ENCODE data around the gene ADAMTS7.
A peak's percentile ranks its signal among the peaks of the same experiment; 100 is the strongest.
"Not testable (repeated sequence)": the region's sequence is repeated elsewhere in the genome, so short reads cannot be mapped to it uniquely, and the experiment has no call there.

Gene ADAMTS7

GRCh38 chr15:78788016-78788660 lies 23.1 kb downstream of the ADAMTS7 start:
- peak overlapping the region; percentile 85 for H3K27ac ChIP-seq
- H3K27me3 ChIP-seq = peaks cover 7% of the 10 kb centered on the region
- H3K9me3 ChIP-seq = no peaks in the 10 kb centered on the region
- H3K36me3 ChIP-seq = no peaks in the 10 kb centered on the region
- no peak overlapping the region for H3K4me3 ChIP-seq (ENCODE audit: low read depth in 1 of 2, low read length in 1 of 2)
- no peak for TF ChIP-seq CTCF (IDR thresholded peaks at IDR 0.05)
- H3K4me1 ChIP-seq (ENCODE audit: control insufficient read depth in 1 of 2, insufficient read depth in 1 of 2, low read depth in 1 of 2, low read length in 1 of 2) = peaks cover 51 to 54% of the 10 kb centered on the region in 2 experiments

- not testable (repeated sequence) for H3K27ac ChIP-seq; H3K9me3 ChIP-seq; H3K4me3 ChIP-seq (ENCODE audit: low read depth in 1 of 2, low read length in 1 of 2); H3K36me3 ChIP-seq
- H3K4me1 ChIP-seq (ENCODE audit: control insufficient read depth in 1 of 2, insufficient read depth in 1 of 2, low read depth in 1 of 2, low read length in 1 of 2) = peaks cover 18 to 21% of the 10 kb centered on the region in 2 experiments
- peaks cover 11% of the 10 kb centered on the region for H3K27me3 ChIP-seq
These were observed 28.9 kb downstream of the ADAMTS7 start for GRCh38 chr15:78782402-78782801.

- H3K27ac ChIP-seq; H3K4me3 ChIP-seq (ENCODE audit: low read depth in 1 of 2, low read length in 1 of 2); H3K36me3 ChIP-seq; H3K9me3 ChIP-seq: not testable (repeated sequence)
- H3K4me1 ChIP-seq (ENCODE audit: control insufficient read depth in 1 of 2, insufficient read depth in 1 of 2, low read depth in 1 of 2, low read length in 1 of 2) = peaks cover 8 to 11% of the 10 kb centered on the region in 2 experiments
- peaks cover 11% of the 10 kb centered on the region for H3K27me3 ChIP-seq
These were observed 29.9 kb downstream of the ADAMTS7 start for GRCh38 chr15:78781381-78781780.

GRCh38 chr15:78779975-78780374 lies 31.3 kb downstream of the ADAMTS7 start:
- not testable (repeated sequence) for H3K27ac ChIP-seq; H3K36me3 ChIP-seq; H3K4me1 ChIP-seq (ENCODE audit: control insufficient read depth in 1 of 2, insufficient read depth in 1 of 2, low read depth in 1 of 2, low read length in 1 of 2); H3K4me3 ChIP-seq (ENCODE audit: low read depth in 1 of 2, low read length in 1 of 2); H3K9me3 ChIP-seq
- H3K27me3 ChIP-seq = peaks cover 11% of the 10 kb centered on the region

- not testable (repeated sequence) for H3K36me3 ChIP-seq; H3K4me3 ChIP-seq (ENCODE audit: low read depth in 1 of 2, low read length in 1 of 2); H3K27ac ChIP-seq; H3K9me3 ChIP-seq; H3K4me1 ChIP-seq (ENCODE audit: control insufficient read depth in 1 of 2, insufficient read depth in 1 of 2, low read depth in 1 of 2, low read length in 1 of 2)
- H3K27me3 ChIP-seq = peaks cover 11% of the 10 kb centered on the region
These were observed 32.0 kb downstream of the ADAMTS7 start for GRCh38 chr15:78779176-78779785.

DNA sequence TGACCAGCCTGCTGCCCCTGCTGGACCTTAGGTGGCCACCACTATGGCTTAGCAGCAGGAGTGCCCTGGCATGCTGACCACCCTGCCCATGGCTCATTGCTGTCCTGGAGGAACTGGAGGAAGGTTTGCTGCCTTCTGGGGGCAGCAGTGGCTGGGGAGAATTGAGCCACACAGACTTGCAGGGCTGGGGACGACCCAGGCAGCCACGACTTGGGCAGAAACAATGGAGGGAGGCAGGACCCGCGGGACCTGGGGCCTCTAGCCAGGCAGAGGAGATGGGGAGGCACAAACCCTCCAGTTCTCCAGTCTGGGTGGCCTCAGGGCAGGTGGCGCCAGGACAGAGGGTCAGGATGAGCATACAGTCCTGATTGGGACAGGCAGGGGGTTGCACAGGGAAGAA lies 32.8 kb downstream of the ADAMTS7 start:
- TF ChIP-seq CTCF (IDR thresholded peaks at IDR 0.05) = no peak
- Histone ChIP-seq H3K4me1 (ENCODE audit: control insufficient read depth in 1 of 2, insufficient read depth in 1 of 2, low read depth in 1 of 2, low read length in 1 of 2) (no peaks in the 10 kb centered on the region), H3K9me3 (no peaks in the 10 kb centered on the region), H3K27me3 (peaks cover 4% of the 10 kb centered on the region), H3K4me3 (ENCODE audit: low read depth in 1 of 2, low read length in 1 of 2) (no peak overlapping the region), H3K36me3 (no peaks in the 10 kb centered on the region), H3K27ac (no peak overlapping the region)

DNA sequence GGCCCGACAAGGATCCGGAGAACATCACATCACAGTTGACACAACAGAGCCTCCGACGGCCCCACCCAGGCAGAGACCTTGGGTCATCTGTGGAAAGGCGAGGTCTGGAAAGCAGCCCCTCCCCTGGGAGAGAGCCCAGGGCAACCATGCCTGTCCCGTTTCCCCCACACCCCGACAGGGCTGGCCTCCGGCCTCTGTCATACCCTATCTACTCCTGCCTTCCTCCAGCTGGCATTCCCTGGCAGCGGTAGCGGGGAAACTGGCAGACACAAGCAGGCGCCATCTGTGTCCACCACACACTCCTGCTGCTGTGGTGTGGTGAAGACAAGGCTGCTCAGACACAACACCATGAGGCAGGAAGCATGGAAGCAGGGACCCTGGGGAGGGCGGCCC lies 33.3 kb downstream of the ADAMTS7 start:
- H3K4me1 ChIP-seq (ENCODE audit: control insufficient read depth in 1 of 2, insufficient read depth in 1 of 2, low read depth in 1 of 2, low read length in 1 of 2); H3K4me3 ChIP-seq (ENCODE audit: low read depth in 1 of 2, low read length in 1 of 2); H3K9me3 ChIP-seq; H3K36me3 ChIP-seq; H3K27me3 ChIP-seq; H3K27ac ChIP-seq: not testable (repeated sequence)

DNA sequence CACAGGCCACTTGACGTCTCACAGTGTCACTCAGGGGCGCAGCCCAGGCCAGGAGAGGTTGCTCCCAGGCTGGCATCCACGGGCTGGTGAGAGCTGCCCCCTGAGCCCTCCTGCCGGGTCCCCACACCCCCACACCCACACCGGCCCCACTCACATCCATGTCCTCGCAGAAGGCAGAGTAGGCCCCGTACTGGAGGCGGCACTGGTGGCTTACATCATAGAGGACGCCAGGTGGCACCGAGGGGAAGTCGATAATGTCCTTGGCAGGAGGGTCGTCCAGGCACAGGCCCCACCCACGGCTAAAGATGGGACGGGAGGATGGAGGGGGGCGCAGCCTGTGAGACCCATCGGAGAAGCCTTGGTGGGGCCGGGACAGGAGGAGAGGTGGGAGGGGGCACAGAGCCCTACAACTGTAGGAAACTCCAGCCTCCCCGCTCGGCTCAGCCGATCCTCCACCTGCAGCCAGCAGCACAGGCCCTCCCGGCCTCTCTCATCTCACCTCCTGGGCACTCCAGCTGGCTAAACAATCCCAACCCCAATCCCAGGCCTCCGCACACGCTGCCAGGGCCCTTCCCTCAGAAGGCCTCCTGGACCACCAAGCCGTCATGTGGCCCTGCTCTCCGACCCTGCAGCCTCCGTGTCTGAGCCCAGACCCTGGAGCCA lies 33.8 kb downstream of the ADAMTS7 start:
- H3K36me3 ChIP-seq; H3K4me1 ChIP-seq (ENCODE audit: control insufficient read depth in 1 of 2, insufficient read depth in 1 of 2, low read depth in 1 of 2, low read length in 1 of 2); H3K27ac ChIP-seq; H3K9me3 ChIP-seq; H3K27me3 ChIP-seq; H3K4me3 ChIP-seq (ENCODE audit: low read depth in 1 of 2, low read length in 1 of 2): not testable (repeated sequence)

- H3K36me3 ChIP-seq; H3K27ac ChIP-seq; H3K4me1 ChIP-seq (ENCODE audit: control insufficient read depth in 1 of 2, insufficient read depth in 1 of 2, low read depth in 1 of 2, low read length in 1 of 2); H3K27me3 ChIP-seq; H3K4me3 ChIP-seq (ENCODE audit: low read depth in 1 of 2, low read length in 1 of 2); H3K9me3 ChIP-seq: not testable (repeated sequence)
These were observed 35.0 kb downstream of the ADAMTS7 start for GRCh38 chr15:78776046-78776925.
